H7 (cell line): ENCODE results near the gene TBC1D3B. TPM values are rescaled to one million over a fixed set of nuclear protein-coding genes. Genes with fewer than 3 reads are reported as not detected.
A peak's percentile ranks its signal among the peaks of the same experiment; 100 is the strongest.
"Not testable (repeated sequence)": the region's sequence is repeated elsewhere in the genome, so short reads cannot be mapped to it uniquely, and the experiment has no call there.

Experiments used
- DNase-seq: peaks from one replicate; pipeline ENCODE4 v3.0.0; 2012
- H3K27me3 ChIP-seq: 2 replicates; pipeline ENCODE4 v1.6.0; 2011; ENCODE audit warnings: mild to moderate bottlenecking, low read length; ENCODE audit not compliant: control insufficient read depth, insufficient read depth
- H3K36me3 ChIP-seq: replicated peaks from 2 replicates; pipeline ENCODE4 v1.5.1; 2011; ENCODE audit warnings: low read length; ENCODE audit not compliant: control insufficient read depth, insufficient read depth
- H3K4me3 ChIP-seq: 2 replicates; pipeline ENCODE4 v1.5.1; 2011; ENCODE audit warnings: low read depth, mild to moderate bottlenecking, control low read depth, low read length, moderate library complexity; ENCODE audit not compliant: insufficient read depth
- total RNA-seq: library from RNA; depleted of rRNA; stranded (reverse); fragments of >200 nt; shearing (Covaris generic); gene quantifications from 2 replicates; pipeline ENCODE4 v1.2.3, GENCODE V29; 2014

Gene TBC1D3B
- total RNA-seq, 1 experiment from 2014 or later: not detected

DNA sequence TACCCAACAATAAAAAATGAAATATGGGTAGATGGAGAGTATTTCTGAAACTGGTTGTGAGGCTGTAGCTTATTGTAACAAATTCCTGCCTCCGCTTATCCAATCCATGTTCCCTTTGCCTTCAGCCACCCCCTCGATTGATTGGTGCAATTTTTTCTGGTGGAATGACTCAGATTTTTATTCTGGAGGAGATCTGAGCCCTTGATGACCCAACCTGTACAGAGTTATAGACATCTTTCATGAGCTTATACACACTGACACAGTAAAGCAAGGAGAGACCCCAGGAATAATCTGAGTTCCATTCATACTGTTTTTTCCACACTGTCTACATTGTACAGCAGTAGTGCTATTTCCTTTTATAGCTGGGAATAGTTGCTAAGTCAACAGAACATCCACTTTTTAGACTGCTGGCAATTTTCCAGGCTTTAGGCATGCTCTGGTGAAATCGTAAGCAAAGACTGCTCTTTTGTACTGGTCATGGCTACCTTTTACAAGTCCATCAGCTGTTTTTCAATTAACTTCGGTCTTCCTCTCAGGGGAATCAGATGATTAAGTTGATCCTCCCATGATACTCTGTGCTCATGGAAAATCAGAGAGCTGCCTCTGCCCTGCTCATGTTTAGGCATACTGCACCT is 42.7 kb downstream of the TBC1D3B start:
- no peak for DNase-seq
- Histone ChIP-seq H3K4me3 (no peak overlapping the region), H3K36me3 (no peaks in the 10 kb centered on the region), H3K27me3 (no peaks in the 10 kb centered on the region)

DNA sequence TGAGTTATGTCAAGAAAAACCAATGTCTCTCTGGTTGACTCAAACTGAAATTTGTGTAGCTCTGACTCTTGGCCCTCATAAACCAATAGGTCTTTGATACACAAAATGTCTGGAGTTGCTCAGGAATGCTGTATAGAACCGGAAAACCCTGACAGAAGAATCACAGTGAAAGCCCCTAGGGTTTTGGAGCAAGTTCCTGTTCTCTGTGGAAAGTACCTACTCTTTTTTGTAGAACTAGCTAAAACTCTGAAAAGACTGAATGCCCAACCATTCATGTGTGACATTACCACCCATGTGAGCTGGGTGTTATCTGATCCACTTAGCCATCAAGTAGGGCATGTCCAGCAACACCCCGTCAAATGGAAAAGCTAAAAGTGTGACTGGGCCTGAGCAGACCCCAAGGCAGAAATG is 44.0 kb downstream of the TBC1D3B start:
- H3K36me3 ChIP-seq: no peaks in the 10 kb centered on the region
- H3K4me3 ChIP-seq: no peak overlapping the region
- no peaks in the 10 kb centered on the region for H3K27me3 ChIP-seq
- no peak for DNase-seq

DNA sequence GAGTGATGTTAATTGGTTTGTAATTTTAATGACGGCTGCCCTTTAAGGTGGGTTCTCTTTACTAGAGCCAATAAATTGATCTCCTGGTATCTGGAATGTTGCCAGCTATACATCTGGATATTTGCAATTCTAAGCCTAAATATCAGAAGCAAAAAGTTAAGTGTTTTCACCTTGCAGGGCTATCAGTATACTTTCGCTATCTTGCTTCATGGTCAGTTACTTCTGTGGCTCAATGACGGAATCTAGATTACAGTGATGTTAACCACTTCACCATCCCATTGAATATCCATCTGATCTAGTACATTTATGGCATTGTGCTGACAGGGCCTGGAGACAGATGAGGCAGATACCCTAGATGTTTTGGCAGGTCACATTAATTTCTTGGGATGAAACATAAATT is 44.5 kb downstream of the TBC1D3B start:
- Histone ChIP-seq H3K4me3 (no peak overlapping the region), H3K36me3 (no peaks in the 10 kb centered on the region), H3K27me3 (no peaks in the 10 kb centered on the region)
- DNase-seq: no peak

DNA sequence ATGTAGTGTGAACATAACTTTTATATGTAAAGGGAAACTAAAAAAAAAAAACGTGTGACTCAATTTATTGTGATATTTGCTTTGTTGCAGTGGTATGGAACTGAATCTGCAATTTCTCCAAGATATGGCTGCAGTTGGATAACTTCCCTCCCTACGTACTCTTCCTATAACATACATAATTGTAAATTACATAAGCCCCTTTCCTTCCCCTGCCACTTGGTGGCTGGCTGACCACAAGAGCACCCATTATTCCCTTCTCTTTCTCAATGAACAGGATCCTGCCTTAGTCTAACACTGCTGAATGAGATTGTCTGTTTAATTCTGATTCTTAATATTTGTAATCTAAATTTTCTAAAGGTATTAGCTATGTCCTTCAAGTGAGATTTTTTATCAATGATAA is 45.0 kb downstream of the TBC1D3B start:
- Histone ChIP-seq H3K36me3 (no peaks in the 10 kb centered on the region), H3K4me3 (no peak overlapping the region), H3K27me3 (no peaks in the 10 kb centered on the region)
- no peak for DNase-seq

DNA sequence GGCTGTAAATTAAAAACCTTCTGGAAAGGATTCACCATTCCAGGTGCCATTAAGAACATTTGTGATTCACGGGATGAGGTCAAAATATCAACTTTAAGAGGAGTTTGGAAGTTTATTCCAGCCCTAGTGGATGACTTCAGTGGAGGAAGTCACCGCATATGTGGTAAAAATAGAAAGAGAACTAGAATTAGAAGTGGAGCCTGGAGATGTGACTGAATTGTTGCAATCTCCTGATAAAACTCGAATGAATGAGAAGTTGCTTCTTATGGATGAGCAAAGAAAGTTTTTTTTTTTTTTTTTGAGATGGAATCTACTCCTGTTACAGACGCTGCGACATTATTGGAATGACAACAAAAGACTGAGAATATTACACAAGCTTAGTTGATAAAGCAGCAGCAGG is 46.1 kb downstream of the TBC1D3B start:
- H3K36me3 ChIP-seq: no peaks in the 10 kb centered on the region
- H3K4me3 ChIP-seq: no peak overlapping the region
- H3K27me3 ChIP-seq: no peaks in the 10 kb centered on the region
- DNase-seq: no peak

DNA sequence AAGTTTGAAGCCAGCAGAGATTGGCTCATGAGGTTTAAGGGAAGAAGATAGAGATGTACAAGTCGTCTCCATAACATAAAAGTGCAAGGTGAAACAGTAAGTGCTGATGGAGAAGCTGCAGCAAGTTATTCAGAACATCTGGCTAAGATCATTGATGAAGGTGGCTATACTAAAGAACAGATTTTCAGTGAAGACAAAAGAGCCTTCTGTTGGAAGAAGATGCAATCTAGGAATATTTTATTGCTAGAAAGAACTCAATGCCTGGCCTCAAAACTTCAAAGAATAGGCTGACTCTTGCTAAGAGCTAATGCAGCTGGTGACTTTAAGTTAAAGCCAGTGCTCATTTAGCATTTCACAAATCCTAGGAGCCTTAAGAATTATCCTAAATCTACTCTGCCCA is 46.8 kb downstream of the TBC1D3B start:
- Histone ChIP-seq H3K27me3 (no peaks in the 10 kb centered on the region), H3K36me3 (no peaks in the 10 kb centered on the region), H3K4me3 (no peak overlapping the region)
- no peak for DNase-seq

DNA sequence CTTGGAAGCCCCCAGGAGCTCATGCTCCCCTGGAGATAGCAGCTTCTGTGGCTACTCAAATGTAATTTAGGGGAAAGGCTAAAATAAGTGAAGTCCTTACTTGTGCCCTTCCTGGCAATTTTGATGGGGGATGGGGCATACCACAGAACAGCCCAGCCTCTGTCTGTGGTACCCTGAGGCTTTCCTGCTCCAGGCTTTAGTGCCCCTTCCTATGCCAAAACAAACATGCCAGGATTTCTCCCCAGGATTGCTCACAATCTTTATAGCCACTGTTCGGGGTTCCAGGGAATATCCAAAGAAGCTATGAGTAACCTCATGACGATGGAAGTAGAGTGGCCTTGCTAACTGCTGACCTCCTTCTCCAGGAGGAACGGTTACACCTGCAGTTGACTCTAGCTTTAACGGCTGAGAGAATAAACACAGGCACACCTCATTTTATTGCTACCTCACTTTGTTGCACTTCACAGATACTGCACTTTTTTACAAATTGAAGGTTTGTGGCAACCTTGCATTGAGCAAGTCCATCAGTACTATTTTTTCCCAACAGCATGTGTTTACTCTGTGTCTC is 47.9 kb downstream of the TBC1D3B start:
- Histone ChIP-seq H3K36me3 (no peaks in the 10 kb centered on the region), H3K4me3 (no peak overlapping the region), H3K27me3 (no peaks in the 10 kb centered on the region)
- DNase-seq: no peak

DNA sequence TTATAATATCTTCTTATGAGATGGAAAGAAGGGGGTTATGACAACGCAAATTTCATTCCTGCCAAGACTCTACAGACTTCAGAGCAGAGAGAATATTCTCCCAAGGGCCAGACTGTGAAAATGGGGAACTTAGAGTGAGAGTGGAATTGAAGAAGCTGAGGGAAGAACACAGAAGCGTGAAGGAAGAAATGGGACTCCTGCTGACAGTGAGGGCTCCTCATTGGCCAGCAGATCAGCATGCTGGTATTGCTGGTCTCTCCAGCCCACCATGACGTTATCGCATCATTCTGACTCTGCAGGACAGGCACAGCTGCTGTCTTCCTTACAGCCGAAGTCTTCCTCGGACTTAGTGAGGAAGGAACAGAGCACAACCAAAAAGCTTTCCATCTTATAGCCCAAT is 48.5 kb downstream of the TBC1D3B start:
- H3K27me3 ChIP-seq: no peaks in the 10 kb centered on the region
- no peak overlapping the region for H3K4me3 ChIP-seq
- no peaks in the 10 kb centered on the region for H3K36me3 ChIP-seq
- no peak for DNase-seq

DNA sequence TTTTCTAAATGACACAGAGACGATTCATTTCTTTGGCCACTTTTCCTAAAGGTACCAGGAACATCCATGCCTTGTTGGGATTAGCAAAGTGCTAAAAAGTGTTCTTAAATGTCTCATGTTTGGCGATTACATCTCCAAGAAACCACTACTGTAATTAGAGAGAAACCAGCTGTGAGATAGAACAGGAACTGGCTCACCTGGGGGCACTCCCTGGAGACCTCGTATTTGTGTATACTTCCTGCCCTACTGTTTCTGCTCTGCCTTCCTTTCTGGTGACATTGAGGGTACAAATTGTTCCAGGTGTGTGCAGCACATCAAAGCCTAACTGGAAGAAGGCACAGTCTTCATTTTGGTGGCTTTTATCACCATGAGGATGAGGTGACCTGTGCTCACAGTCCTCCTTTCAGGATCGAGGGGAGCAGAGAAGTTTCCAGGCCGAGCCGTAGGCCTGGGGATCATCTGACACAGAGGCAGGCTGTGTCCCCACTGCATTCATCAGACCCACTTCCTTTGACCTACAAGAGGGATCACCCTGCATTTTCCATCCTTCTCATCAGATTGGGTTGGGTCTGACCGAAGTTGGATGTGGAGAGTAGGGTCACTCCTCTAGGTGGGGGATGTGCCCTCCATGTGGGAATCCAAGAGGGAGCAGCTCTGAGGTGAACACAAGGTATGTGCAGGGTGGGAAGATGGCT is 49.1 kb downstream of the TBC1D3B start:
- Histone ChIP-seq H3K27me3 (no peaks in the 10 kb centered on the region), H3K36me3 (no peaks in the 10 kb centered on the region), H3K4me3 (no peak overlapping the region)
- DNase-seq: no peak

DNA sequence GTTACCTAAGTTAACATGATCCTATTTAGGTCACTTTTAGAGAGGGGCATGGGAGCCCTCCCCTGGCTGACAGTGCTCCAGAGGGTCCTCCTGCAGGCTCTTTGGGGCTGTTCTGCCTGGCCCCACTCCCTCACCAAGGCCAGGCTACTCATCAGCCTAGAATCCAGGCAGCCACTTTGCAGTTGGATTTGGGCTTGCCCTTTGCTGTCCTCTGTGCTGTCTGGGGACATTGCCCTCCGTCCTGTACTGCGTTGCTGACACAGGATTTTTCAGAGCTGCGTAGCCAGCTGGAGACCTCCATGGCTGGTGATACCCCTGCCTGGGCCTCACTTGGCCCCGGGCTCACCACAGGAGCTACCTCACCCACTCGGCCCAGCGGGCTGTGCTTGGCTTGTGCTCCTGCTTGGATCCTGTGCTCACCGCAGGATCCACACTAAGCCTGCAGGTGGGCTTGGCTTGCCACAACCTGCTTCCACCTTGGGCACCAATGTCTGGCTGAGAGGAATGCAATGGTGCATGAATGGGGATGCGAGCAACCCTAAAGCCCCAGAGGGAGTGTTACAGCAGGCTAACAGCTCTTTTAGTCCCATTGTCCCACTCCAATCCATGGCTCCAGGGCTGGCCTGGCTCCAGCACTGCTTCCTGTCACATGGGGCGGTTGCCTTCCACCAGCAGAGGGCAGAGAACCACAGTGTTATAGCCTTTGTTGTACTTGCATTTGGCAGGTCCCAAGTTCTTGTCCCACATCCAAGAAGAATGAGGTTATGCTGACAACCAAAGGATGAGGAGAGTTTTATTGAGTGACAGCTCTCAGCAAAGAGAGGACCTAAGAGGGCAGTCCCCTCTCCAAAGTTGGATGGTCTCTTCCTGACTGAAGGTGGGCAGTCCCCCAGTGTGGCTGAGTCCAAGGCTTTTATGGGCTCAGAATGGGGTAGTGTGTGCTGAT is 51.3 kb downstream of the TBC1D3B start:
- no peaks in the 10 kb centered on the region for H3K27me3 ChIP-seq
- no peak for DNase-seq
- no peak overlapping the region for H3K4me3 ChIP-seq
- no peaks in the 10 kb centered on the region for H3K36me3 ChIP-seq

DNA sequence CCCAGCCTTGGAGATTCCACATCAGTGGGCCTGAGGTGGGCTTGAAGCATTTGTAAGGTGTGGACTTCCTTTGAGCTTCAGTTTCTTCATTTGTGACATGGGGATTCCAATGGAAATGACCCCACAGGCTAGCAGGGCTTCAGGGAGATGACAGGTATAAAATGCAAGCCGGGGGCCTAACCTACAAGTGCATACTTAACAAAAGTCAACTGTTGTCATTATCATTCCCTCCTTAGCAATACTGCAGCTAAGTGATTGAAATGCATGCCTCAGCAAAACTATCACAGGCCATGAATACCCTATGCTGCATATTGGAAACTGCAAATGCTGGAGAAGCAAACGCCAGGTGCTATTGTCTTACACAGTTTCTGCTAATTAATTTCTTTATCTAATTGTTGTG is 53.0 kb downstream of the TBC1D3B start:
- peak; percentile 30 for DNase-seq
- Histone ChIP-seq H3K27me3 (no peaks in the 10 kb centered on the region), H3K4me3 (no peak overlapping the region), H3K36me3 (no peaks in the 10 kb centered on the region)

DNA sequence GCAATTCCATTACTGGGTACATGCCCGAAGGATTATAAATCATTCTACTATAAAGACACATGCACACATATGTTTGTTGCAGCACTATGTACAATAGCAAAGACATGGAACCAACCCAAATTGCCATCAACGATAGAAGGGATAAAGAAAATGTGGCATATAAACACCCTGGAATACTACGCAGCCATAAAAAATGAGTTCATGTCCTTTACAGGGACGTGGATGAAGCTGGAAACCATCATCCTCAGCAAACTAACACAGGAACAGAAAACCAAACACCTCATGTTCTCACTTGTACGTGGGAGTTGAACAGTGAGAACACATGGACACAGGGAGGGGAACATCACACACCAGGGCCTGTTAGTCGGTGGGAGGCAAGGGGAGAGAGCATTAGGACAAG is 55.3 kb downstream of the TBC1D3B start:
- not testable (repeated sequence) for H3K36me3 ChIP-seq, H3K27me3 ChIP-seq, H3K4me3 ChIP-seq, DNase-seq

DNA sequence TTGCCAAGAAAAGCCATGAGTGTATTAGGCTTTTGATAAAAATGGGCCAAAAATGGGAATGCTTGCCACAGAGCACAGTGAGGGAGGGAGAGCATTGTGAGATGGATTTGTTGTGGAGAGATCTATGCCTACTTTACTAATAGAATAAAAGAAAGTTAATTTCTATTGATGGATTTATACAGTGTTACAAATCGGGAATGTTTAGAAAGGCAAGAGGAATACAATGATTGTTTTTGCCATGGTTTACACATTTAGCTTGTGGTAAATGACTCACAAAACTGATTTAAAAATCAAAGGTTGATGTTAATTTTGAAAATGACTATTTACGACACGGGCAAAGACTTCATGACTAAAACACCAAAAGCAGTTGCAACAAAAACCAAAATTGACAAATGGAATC is 56.2 kb downstream of the TBC1D3B start:
- no peak overlapping the region for H3K4me3 ChIP-seq
- DNase-seq: no peak
- no peaks in the 10 kb centered on the region for H3K27me3 ChIP-seq
- no peaks in the 10 kb centered on the region for H3K36me3 ChIP-seq

DNA sequence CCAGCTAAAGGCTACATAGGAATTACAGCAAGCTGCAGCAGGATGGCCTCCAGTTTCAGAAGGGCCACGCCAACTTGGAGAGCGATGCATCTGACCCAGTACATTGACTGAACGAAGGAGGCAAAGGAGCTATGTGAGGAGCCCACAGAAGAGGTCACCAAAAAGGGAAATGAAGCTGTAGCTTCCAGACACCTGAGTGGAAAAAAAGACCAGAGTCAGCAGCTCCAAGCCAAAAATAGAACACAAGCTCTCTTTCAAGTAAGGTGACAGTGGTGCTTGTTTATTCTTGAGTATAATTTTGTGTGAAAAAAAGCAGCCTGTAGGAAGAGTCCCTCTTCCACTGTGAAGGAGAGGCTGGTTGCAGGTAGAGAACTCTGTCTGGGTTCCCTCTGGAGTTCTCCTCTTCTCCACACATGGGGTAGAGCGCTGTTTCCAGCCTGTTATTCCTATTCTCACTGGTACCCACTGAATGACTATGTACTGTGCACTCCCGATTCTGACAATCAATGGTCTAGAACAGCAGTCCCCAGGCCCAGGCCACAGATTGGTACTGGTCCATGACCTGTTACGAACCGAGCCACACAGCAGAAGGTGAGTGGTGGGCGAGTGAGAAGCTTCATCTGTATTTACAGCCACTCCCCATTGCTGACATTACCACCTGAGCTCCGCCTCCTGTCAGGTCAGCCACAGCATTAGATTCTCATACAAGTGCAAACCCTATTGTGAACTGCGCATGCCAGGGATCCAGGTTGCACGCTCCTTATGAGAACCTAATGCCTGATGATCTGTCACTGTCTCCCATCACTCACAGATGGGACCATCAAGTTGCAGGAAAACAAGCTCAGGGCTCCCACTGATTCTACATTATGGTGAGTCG is 57.7 kb downstream of the TBC1D3B start:
- Histone ChIP-seq H3K36me3 (no peaks in the 10 kb centered on the region), H3K27me3 (no peaks in the 10 kb centered on the region), H3K4me3 (no peak overlapping the region)
- no peak for DNase-seq
